B cell (primary cell): ENCODE results near the gene EPG5. TPM values are rescaled to one million over a fixed set of nuclear protein-coding genes. Genes with fewer than 3 reads are reported as not detected.

Source experiments
- ATAC-seq: fragments of 200-7000 bp; cut with Tn5 transposase; one replicate; pipeline ENCODE4 v1.10.0; 2021; ENCODE audit warnings: low read depth, mild to moderate bottlenecking, moderate number of reproducible peaks, moderate library complexity
- CTCF ChIA-PET: fragments of 350-600 bp; sonication (Branson Sonifier 250); formaldehyde crosslinking; loops from one replicate; lab custom pipeline; 2021; ENCODE audit warnings: antibody characterized with exemption, inconsistent platforms; lab: Charles Lee
- POLR2A ChIA-PET: fragments of 350-600 bp; sonication (Branson Sonifier 250); formaldehyde crosslinking; loops from one replicate; lab custom pipeline; 2021; ENCODE audit warnings: antibody characterized with exemption; lab: Charles Lee
- DNase-seq: peaks from one replicate; pipeline ENCODE4 v3.0.0; 2013
- H2AFZ ChIP-seq: 2 replicates; pipeline ENCODE4 v1.6.1; 2012; ENCODE audit warnings: mild to moderate bottlenecking, low read depth, low read length; ENCODE audit not compliant: insufficient read depth, poor library complexity, severe bottlenecking
- H3K27ac ChIP-seq, 2 donors: 1 replicate in 1 of 2; 2 replicates in 1 of 2; pipeline ENCODE4 v1.5.1; 2012 to 2013; ENCODE audit warnings: low read length in 2 of 2, mild to moderate bottlenecking in 2 of 2, moderate library complexity in 1 of 2
- H3K27me3 ChIP-seq, 4 experiments: fragments of 200-600 bp in 1 of 4; sonication (generic) in 1 of 4; replicated peaks in 1 of 4; 1 replicate in 2 of 4; 2 replicates in 2 of 4; pipeline versions ENCODE4 v1.6.1 to v1.7.0; 2013 to 2016; ENCODE audit warnings: low read length in 3 of 4, mild to moderate bottlenecking in 2 of 4, mixed read lengths in 1 of 4, moderate library complexity in 1 of 4; ENCODE audit not compliant: insufficient read depth in 4 of 4, control insufficient read depth in 3 of 4; ENCODE audit errors: control extremely low read depth in 1 of 4
- H3K36me3 ChIP-seq, 2 experiments: replicated peaks in 1 of 2; 1 replicate in 1 of 2; 2 replicates in 1 of 2; pipeline versions ENCODE4 v1.6.1 to v1.7.1; 2013; ENCODE audit warnings: low read length in 1 of 2; ENCODE audit not compliant: insufficient read depth in 2 of 2, control insufficient read depth in 1 of 2; ENCODE audit errors: control extremely low read depth in 1 of 2, extremely low read depth in 1 of 2
- H3K4me1 ChIP-seq, 2 donors: fragments of 200-600 bp in 1 of 2; sonication (generic) in 1 of 2; 1 replicate in 1 of 2; 2 replicates in 1 of 2; pipeline versions ENCODE4 v1.5.1 to v1.6.1; 2013 to 2017; ENCODE audit warnings: low read length in 2 of 2; ENCODE audit not compliant: control insufficient read depth in 2 of 2, insufficient read depth in 2 of 2
- H3K4me2 ChIP-seq: replicated peaks from 2 replicates; pipeline ENCODE3; 2012; ENCODE audit warnings: mild to moderate bottlenecking, low read depth, low read length; ENCODE audit not compliant: poor library complexity, severe bottlenecking
- H3K4me3 ChIP-seq, 5 experiments: fragments of 200-600 bp in 1 of 5; sonication (generic) in 1 of 5; 1 replicate in 3 of 5; 2 replicates in 2 of 5; pipeline versions ENCODE4 v1.5.1 to v1.7.0; 2011 to 2016; ENCODE audit warnings: low read length in 4 of 5, mild to moderate bottlenecking in 4 of 5, low read depth in 2 of 5, control low read depth in 1 of 5, moderate library complexity in 1 of 5; ENCODE audit not compliant: insufficient read depth in 1 of 5; ENCODE audit errors: control extremely low read depth in 1 of 5, extremely low read depth in 1 of 5
- H3K79me2 ChIP-seq: fragments of 200-600 bp; sonication (generic); one replicate; pipeline ENCODE4 v1.6.0; 2016; ENCODE audit warnings: low read length; ENCODE audit not compliant: control insufficient read depth, insufficient read depth
- H3K9ac ChIP-seq: fragments of 200-600 bp; sonication (generic); 2 replicates; pipeline ENCODE4 v1.6.1; 2017; ENCODE audit warnings: mild to moderate bottlenecking, low read length, moderate library complexity
- H3K9me3 ChIP-seq, 3 donors: one replicate each; pipeline versions ENCODE4 v1.6.1 to v1.7.1; 2013; ENCODE audit warnings: low read length in 2 of 3; ENCODE audit not compliant: control insufficient read depth in 2 of 3, insufficient read depth in 1 of 3; ENCODE audit errors: control extremely low read depth in 1 of 3
- H4K20me1 ChIP-seq: 2 replicates; pipeline ENCODE4 v1.6.0; 2012; ENCODE audit warnings: mild to moderate bottlenecking, low read length; ENCODE audit not compliant: insufficient read depth, control insufficient read depth, poor library complexity, severe bottlenecking
- H3K27ac Mint-ChIP-seq: one replicate; pipeline ENCODE4 v1.8.0; 2021; ENCODE audit warnings: mixed read lengths
- H3K27me3 Mint-ChIP-seq: one replicate; pipeline ENCODE4 v1.8.0; 2021; ENCODE audit warnings: mixed read lengths
- H3K4me1 Mint-ChIP-seq: one replicate; pipeline ENCODE4 v1.8.0; 2021; ENCODE audit warnings: mixed read lengths
- H3K4me3 Mint-ChIP-seq: one replicate; pipeline ENCODE4 v1.8.0; 2021; ENCODE audit warnings: mixed read lengths
- H3K9me3 Mint-ChIP-seq: one replicate; pipeline ENCODE4 v1.8.0; 2022; ENCODE audit warnings: mixed read lengths; ENCODE audit not compliant: insufficient read depth
- CTCF ChIP-seq: fragments of 200-600 bp; IDR thresholded peaks from one replicate; pipeline ENCODE4 v1.8.0; 2022; ENCODE audit warnings: antibody characterized with exemption, mild to moderate bottlenecking
- EZH2 ChIP-seq: IDR thresholded peaks from 2 replicates; pipeline ENCODE4 v1.6.1; 2012; ENCODE audit warnings: borderline replicate concordance, low read depth, mild to moderate bottlenecking, moderate library complexity, low read length; ENCODE audit not compliant: insufficient read depth, poor library complexity, severe bottlenecking
- WGBS: methylation state at CpG from one replicate; pipeline ENCODE4 v1.1.5; 2013; ENCODE audit warnings: missing lambda C conversion rate; ENCODE audit not compliant: insufficient coverage; 5-methylcytosine and 5-hydroxymethylcytosine counted together
- intact Hi-C: fragments of 100-400 bp; cut with micrococcal nuclease; formaldehyde crosslinking; loops from one replicate; pipeline ENCODE4 v1.10.0; 2022
- polyA plus RNA-seq: library from polyadenylated mRNA; depleted of rRNA; stranded (reverse); fragments of >200 nt; gene quantifications from 2 replicates; pipeline ENCODE4 v1.2.3, GENCODE V29; 2012
- total RNA-seq, 2 donors: library from RNA; stranded (reverse); fragments of 120-200 nt in 1 of 2; gene quantifications; 1 replicate in 1 of 2; 2 replicates in 1 of 2; pipeline versions ENCODE4 v1.2.3 to v1.2.4, GENCODE V29; 2013 to 2022

EPG5 gene
- total and polyA plus RNA-seq, 2 donors (not counting 1 experiment from before 2014, with no cell fraction given), result 10.3 to 50.4 TPM

GRCh38 chr18:45847119-45847518 is 120.0 kb downstream of the EPG5 start:
- H3K4me2 ChIP-seq, result no peak overlapping the region
- no peaks in the 10 kb centered on the region for H4K20me1 ChIP-seq
- H3K9me3 ChIP-seq, result no peaks in the 10 kb centered on the region
- no peaks in the 10 kb centered on the region for H3K79me2 ChIP-seq
- no peaks in the 10 kb centered on the region for H3K27me3 ChIP-seq
- H3K36me3 ChIP-seq, result peaks cover 0 to 24% of the 10 kb centered on the region in 2 experiments
- Mint-ChIP-seq H3K4me3 (no peak overlapping the region), H3K27me3 (no peaks in the 10 kb centered on the region), H3K4me1 (peaks cover 1% of the 10 kb centered on the region), H3K9me3 (no peaks in the 10 kb centered on the region), H3K27ac (peak overlapping the region; percentile 32)
- no peak overlapping the region for H3K9ac ChIP-seq
- H2AFZ ChIP-seq, result no peak overlapping the region
- intact Hi-C loops, result no loop called here
- ATAC-seq (no peak), DNase-seq (no peak)
- no peak overlapping the region for H3K27ac ChIP-seq
- TF ChIP-seq CTCF (no peak), EZH2 (no peak)
- WGBS, result no CpG with 5 or more reads among the region's 3 CpGs
- no peak overlapping the region for H3K4me3 ChIP-seq
- ChIA-PET CTCF (interaction anchor here (0.8 kb wide), 1 partner anchor 33 kb away, joined by 4 read pairs; no protein-coding TSS in a partner anchor), POLR2A (no interaction called here)
- H3K4me1 ChIP-seq, result no peaks in the 10 kb centered on the region

GRCh38 chr18:45845410-45845809 is 121.7 kb downstream of the EPG5 start:
- Histone ChIP-seq H3K79me2 (no peaks in the 10 kb centered on the region), H2AFZ (no peak overlapping the region), H3K4me1 (no peaks in the 10 kb centered on the region), H3K4me3 (no peak overlapping the region), H3K9ac (no peak overlapping the region), H4K20me1 (no peaks in the 10 kb centered on the region), H3K4me2 (no peak overlapping the region), H3K36me3 (peaks cover 0 to 10% of the 10 kb centered on the region in 2 experiments), H3K9me3 (no peaks in the 10 kb centered on the region), H3K27ac (no peak overlapping the region), H3K27me3 (no peaks in the 10 kb centered on the region)
- 94% methylated on average over 7 of the region's 8 CpGs for WGBS
- no peak for TF ChIP-seq CTCF
- H3K4me3 Mint-ChIP-seq, result no peak overlapping the region
- ATAC-seq, result no peak
- ChIA-PET CTCF (no interaction called here), POLR2A (no interaction called here)
- H3K9me3 Mint-ChIP-seq, result no peaks in the 10 kb centered on the region
- H3K4me1 Mint-ChIP-seq, result peaks cover 1% of the 10 kb centered on the region
- H3K27me3 Mint-ChIP-seq, result peaks cover 5% of the 10 kb centered on the region
- H3K27ac Mint-ChIP-seq, result no peak overlapping the region
- no peak for DNase-seq
- intact Hi-C loops, result no loop called here
